Loucy (cell line): ENCODE measurements around the gene VAV1.

Experiments
- EZH2phosphoT487 ChIP-seq: fragments of 200-600 bp; IDR thresholded peaks from 2 replicates; pipeline ENCODE4 v1.6.1; 2018; ENCODE audit warnings: antibody characterized with exemption, mild to moderate bottlenecking, moderate library complexity, borderline replicate concordance
- TF ChIP-seq, protein P1 (sequence below): fragments of 200-600 bp; sonication (generic); conservative IDR thresholded peaks from 2 replicates; pipeline ENCODE4 v1.5.1; 2014; ENCODE audit warnings: mild to moderate bottlenecking, antibody characterized with exemption, low read length

DNA sequence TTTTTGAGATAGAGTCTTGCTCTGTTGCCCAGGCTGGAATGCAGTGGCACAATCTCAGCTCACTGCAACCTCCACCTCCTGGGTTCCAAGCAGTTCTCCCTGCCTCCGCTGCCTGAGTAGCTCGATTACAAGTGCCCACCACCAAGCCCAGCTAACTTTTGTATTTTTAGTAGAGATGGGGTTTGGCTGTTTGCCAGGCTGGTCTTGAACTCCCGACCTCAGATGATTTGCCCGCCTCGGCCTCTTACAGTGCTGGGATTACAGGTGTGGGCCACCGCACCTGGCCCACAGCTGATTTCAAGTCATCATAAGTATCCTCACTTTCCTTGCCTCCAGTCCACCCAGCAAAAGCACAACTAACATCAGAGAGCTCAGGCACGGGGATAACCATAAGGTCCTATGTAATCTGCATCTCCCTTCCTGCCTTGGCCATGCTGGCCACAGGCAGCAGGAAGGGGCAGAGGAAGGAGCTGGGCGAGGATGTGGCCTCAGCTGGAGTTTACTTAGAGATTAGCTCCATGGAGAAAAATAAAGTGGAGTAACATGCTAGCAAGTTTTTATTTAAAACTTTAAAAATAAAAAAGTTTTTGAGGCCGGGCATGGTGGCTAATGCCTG is 91.9 kb downstream of the VAV1 start:
- TF ChIP-seq, protein P1, sequence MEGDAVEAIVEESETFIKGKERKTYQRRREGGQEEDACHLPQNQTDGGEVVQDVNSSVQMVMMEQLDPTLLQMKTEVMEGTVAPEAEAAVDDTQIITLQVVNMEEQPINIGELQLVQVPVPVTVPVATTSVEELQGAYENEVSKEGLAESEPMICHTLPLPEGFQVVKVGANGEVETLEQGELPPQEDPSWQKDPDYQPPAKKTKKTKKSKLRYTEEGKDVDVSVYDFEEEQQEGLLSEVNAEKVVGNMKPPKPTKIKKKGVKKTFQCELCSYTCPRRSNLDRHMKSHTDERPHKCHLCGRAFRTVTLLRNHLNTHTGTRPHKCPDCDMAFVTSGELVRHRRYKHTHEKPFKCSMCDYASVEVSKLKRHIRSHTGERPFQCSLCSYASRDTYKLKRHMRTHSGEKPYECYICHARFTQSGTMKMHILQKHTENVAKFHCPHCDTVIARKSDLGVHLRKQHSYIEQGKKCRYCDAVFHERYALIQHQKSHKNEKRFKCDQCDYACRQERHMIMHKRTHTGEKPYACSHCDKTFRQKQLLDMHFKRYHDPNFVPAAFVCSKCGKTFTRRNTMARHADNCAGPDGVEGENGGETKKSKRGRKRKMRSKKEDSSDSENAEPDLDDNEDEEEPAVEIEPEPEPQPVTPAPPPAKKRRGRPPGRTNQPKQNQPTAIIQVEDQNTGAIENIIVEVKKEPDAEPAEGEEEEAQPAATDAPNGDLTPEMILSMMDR = no peak
- TF ChIP-seq EZH2phosphoT487 = no peak
